ENCODE data around the gene CFAP74.
"Not testable (repeated sequence)": the region's sequence is repeated elsewhere in the genome, so short reads cannot be mapped to it uniquely, and the experiment has no call there.

CFAP74 gene

DNA sequence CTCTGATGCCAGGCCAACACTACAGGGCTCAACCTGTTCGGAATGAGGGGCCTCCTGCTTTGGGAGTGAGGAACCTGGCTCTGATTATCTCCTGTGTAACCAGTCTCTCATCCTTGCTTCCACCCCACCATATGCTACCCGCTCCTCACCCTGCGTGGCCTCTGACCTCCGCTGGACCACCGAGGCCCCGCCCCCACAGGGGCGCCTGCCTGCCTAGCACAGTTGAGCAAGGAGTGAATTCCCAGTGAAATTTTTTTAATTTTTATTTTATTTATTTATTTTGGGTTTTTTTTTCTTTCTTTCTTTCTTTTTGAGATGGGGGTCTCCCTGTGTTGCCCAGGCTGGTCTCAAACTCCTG, 110.8 kb downstream of the CFAP74 start:
- no peak for DNase-seq

DNA sequence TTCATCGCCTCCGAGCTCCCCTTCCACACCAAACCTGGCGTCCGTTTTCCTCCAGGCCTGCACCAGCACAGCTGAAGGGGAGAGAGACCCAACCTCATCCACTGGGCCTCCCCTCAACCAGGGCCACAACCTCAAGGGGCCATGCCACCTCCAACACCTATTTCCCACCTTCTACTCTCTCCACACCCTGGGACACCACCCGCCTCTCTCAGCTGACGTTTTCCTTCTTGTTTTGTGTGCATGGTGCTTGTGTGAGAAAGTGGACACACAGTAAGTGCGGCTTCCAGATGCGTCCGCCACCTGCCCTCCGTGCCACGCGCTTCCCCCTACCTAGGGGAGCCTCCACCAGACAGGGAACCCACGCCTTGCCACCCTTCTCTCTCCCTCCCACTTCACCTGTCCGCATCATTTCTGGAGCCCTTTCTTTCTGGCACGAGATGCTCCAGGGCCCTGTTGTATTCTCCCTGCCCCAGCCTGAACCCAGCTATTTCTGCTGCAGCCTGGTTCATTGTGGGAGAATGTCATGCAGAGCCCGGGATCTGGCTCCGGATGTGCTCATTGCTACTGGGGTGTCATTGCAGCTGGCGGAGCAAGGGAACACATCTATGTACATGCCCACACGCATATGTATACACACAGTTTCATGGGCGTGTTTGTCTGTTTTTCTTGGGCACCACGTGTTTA, 111.4 kb downstream of the CFAP74 start:
- DNase-seq = no peak

DNA sequence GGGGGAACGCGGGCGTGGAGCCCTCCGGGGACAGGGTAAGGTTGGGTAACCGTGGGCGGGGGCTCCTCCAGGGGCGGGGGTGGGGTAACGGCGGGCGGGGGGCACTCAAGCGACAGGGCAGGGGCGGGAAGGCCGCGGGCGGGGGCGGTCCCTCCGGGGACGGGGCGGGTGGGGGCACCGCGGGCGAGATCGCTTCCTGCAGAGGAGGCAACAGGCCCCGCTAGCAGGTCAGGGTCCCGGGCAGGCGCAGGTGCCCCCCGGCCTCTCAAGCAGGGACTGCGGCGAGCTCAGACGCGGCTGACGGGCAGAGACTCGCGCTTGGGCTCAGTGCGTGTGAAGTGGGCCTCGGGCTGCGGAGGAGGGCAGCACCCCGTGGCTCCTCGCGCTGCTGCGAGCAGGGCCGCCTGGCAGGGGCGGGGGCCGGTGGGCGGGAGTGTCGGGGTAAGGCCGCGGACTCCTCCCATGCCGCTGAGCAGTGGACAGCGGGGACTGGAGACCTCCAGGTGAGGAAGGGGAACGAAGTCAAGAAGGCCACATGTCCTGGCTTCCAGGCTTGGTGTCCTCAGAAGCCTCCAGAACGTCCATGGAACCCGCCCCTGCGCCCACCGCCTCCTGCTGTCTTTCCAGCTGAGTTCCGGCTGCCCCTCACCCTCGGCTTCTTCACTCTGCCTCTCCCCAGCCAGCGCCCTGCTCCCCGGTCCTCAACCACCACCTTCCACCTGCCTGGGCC, 112.1 kb downstream of the CFAP74 start:
- DNase-seq = no peak

DNA sequence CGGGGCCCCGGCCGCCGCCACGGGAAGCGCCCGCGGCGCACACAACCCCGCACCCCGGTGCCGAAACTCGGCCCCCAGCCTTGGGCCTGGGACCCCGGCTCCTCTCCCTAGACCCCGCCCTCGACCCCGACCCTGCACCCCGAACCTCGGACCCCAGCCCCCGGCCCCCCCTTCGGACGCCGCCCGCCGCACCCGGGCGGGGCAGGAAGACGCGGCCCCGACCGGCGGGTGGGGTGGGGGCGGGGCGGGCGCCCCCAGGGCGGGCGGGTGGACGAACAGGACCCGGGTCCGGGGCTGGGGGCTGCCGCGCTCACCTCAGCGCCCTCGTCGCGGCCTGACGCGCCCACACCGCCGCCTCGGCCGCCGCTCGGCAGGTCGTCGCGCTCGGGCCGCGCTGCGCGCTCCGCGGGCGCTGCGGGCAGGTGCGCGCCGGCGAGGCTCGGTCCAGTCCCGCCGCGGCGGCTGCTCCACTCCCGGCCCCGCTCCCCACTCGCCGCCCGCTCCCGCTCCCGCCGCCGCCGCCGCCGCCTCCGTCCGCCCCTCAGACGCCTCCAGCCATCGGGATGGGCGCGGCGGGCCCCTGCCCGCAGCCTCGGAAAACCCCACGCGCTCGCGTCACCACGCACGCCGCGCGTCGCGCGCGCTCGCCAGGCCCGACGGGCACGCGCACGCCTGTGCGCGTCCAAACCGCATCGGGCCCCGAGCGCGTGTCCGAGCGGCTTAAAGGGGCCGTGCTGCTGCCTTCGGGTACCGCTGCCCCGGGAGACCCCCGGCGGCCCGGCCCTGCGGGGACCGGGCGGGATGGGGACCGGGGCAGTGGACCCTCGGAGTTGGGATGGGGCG, 112.9 kb downstream of the CFAP74 start, which contains the start of gene GNB1:
GNB1 (minus strand) TSS at position 582 of the 843 bp plus-strand sequence. CDS start 65,634 bp downstream, outside the sequence.
- peak; percentile 30 for DNase-seq

DNA sequence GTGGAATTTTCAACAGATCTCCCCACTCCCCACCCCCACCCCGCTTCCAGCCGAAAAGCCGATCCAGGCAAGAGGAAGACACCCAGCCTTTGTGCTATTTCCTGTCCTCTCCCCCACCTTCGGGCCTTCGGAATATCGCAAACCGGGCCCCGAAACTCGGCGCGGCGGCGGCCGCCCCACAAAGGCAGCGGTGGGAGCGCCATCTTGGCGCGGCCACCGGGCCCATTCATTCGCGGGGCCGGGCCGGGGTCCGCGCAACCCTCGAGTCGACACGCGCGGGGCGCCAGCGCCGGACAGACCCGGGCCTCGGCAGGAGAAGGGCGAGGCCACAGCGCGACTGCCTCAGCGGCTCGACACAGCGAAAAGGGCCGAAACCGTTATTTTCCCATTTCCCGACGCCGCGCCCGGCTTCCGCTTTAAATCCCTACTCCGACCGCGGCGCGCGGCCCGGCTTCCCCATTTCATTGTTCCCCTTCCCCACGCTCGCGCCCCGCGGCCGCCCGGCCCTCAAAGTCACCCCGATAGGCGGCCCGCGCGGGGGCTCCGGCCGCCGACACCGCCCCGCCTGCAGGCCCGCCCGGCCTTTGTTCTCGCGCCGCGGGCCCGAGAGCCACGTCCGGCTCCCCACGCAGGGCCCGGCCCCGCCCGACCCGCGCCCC, 113.6 kb downstream of the CFAP74 start:
- DNase-seq = no peak

DNA sequence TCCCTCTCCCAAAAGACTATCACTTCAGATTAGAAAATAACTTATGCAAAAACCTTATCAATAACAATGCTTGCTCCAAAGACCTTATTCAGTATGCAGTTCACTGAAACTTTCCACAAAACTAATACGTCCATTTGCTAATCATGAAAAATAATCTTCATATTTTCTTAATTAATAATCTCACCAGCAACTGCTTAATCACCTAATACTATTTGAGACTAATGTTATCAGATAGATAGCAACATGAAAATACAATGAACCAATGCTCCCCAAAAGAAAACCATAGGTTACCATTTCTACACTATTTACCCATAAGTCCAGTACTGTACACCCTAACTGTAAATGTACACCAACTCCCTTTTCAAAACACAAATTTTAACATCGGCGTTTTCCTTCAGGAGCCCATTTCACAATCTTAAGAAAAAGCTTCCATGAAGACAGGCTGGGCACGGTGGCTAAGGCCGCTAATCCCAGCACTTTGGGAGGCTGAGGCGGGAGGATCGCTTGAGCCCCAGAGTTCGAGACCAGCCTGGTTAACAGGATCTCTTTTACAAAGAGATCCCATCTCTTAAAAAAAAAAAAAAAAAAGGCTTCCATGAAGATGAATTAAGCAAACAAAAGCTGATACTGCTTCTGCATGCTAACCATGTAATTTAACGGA, 114.4 kb downstream of the CFAP74 start:
- DNase-seq = no peak

DNA sequence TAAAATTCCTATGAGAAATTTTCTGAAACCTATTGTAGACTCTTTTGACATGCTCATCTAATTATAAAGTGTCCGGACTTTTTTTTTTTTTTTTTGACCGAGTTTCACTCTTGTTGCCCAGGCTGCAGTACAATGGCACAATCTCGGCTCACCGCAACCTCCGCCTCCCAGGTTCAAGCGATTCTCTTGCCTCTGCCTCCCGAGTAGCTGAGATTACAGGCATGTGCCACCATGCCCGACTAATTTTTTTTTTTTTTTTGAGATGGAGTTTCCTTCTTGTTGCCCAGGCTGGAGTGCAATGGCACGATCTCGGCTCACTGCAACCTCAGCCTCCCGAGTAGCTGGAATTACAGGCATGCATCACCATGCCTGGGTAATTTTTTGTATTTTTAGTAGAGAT, 119.7 kb downstream of the CFAP74 start:
- not testable (repeated sequence) for DNase-seq

DNA sequence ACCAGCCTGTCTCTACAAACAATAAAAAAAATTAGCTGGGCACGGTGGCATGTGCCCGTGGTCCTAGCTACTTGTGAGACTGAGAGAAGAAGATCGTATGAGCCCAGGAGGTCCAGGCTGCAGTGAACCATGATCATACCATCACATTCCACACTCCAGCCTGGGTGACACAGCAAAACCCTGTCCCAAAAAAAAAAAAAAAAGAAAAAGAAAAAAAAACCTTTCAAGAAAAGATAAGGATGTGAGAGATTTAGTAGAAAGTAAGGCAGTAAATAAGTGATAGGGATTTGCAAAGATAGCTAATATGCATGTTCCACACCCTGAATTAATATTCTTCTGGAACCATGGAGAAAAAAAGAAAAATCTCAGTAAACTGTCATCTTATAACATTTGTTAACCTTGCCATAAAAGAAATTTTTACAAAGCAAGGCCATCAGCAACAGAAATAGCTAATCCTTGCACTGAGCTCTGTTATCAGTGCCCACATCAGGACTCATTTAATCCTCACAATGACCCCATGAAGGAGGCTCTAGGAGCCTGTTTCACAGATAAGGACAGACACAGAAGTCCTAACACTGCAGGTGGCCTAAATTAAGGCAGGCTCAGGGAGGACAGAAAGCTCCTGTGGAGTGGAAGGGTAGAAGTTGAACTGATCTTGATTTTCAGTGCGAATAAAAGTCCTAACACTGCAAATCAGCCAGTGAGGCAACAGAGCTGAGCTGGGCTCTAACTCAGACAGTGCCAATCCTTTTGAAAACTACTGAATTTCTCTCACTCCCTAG, 120.3 kb downstream of the CFAP74 start:
- DNase-seq = no peak

DNA sequence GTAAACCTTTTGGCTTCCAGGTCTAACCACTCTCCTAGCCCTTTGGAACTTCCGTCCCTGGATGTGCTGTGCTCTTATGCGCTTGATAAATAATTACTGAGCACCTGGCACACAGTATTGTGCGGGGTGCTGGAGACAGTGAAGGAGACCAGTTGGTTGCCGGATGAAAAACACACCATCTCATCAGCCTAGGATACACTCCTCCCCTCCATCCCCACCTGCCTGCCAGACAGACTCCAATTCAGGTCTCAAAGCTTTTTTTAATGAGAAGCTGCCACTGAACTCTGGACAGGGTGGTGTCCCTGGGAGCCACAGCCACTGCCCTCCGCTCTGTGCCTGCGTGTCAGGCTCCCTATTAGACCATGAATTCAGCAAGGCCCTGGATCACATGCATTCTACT, 121.9 kb downstream of the CFAP74 start:
- DNase-seq = no peak

DNA sequence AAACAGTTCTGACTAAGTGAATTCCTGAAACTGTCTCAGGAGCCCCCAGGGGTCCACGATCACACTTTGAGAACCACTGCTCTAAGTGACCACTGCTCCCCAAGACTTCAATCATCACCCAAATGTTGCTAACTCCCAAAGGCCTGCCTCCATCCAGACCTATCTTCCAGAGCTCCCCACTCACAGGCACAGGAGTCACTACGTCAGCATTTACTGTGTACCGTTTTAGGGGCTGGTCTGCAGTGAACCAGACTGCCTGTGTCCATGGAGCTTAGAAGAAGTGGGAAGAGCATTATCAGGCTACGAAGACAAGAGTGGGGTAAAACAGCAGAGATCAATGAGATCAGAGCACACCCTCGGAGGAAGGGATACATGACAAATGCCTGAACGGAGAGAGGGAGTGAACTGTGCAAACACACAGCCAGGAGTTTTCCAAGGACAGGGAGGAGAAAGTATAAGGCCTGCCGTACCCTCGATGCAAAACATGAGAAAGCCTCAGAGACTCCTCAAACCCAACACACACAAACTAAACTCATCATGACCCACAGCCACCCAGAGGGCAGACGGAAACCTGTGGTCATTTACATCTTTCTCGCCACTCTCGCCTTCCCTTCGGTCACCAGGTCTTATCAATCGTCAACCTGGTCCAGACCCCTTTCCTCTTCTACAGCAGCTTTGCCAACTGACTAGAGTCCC, 122.8 kb downstream of the CFAP74 start:
- DNase-seq = no peak

DNA sequence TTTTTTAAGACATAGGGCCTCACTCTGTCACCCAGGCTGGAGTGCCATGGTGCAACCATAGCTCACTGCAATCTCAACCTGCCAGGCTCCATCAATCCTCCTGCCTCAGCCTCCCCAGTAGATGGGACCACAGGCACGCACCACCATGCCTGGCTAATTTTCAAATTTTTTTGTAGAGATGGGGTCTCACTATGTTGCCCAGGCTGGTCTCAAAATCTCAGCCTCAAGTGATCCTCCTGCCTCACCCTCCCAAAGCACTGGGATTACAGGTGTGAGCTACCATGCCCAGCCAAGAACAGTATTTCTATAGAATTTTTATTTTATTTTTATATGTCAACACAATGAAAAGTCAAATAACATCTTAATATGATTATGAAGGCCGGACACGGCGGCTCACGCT, 123.6 kb downstream of the CFAP74 start:
- no peak for DNase-seq

DNA sequence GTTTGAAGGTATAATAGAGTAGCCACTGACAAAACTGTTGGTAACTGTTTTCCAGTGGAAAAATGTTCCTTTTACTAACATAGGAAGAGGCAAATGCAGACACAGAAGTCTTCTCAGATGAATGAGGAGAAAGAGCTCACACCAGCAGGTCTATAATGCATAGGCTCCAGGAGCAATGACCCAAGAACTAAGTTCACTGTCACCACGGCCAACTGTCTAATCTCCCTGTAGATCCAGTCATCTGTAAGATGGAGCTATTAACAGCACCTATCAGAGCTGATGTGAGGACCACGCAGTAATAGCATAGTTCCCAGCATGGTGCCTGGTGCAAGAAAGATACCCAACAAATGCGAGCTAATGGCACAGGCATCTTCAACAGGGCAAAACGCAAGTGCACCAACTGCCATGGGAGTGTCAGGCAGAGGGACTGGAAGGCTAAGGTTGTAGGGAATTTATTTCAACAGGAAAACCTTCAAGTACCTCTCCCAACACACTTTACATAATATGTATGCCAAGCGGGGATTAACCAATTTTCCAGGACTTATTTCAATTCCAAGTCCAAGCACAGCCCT, 125.6 kb downstream of the CFAP74 start:
- no peak for DNase-seq

DNA sequence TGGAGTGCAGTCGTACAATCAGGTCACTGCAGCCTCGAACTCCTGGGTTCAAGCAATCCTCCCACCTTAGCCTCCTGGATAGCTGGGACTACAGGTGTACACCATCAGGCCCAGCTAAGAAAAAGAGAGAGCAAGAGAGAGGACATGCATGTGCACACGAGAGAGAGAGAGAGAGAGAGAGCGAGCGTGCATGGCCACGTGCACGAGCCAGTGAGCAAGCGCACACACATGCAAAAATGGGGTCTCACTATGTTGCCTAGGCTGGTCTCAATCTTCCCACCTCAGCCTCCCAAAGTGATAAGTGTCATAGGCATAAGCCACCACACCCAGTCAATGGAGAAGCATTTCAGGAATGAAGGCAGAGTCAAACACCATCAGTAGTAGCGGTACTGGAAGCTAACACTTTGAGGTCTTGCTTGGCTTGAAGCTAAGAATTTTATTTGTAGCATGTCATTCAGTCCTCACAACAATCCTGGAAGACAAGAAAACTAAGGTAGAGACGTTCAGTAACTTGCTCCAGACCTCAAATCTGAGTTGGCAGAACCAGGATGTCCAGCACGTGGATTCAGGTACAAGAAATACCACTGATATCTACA, 127.2 kb downstream of the CFAP74 start:
- no peak for DNase-seq

DNA sequence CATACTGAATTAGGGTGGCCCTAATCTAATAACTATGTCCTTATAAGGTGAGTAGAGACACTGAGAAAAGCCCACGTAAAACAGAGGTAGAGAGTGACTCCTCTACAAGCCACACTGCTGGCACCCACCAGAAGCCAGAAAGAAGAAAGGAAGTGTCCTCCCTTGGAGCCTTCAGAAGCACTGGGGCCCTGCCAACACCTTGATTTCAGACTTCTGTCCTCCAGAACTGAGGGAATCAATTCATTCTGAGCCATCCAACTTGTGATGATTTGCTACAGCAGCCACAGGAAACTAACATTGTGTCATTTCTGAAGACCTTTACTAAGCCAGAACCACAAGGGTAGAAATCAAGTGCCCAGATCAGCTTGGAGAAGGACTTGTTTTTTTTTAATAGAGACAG, 127.7 kb downstream of the CFAP74 start:
- DNase-seq = no peak

DNA sequence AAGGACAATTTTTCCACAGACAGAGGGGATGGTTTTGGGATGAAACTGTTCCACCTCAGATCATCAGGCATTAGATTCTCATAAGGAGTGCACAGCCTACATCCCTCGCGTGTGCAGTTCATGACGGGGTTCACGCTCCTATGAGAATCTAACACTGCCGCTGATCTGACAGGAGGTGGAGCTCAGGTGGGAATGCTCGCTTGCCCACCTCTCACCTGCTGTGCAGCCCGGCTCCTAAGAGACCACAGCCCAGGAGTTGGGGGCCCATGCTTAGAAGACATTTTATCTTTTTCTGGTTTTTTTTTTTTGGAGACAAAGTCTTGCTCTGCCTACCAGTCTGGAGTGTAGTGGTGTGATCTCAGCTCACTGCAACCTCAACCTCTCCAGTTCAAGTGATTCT, 128.7 kb downstream of the CFAP74 start:
- no peak for DNase-seq

DNA sequence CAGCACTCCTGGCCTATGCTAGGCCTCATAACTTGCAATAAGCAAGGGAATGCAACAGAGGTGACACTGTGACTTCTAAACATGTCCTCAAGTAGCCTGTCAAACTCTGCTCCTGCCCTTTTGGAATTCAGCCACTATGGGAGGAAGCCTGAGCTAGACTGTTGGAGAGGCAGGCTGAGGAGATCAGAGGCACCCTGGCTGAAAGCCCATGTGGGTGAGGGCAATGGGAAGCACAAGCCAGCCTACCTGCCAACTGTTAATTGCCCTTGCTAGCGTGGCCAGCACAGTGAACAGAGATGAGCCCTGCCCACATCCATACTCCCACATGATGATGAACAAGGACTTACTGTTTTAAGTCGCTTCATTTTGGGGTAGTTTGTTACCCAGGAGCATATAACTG, 130.4 kb downstream of the CFAP74 start:
- DNase-seq = no peak

DNA sequence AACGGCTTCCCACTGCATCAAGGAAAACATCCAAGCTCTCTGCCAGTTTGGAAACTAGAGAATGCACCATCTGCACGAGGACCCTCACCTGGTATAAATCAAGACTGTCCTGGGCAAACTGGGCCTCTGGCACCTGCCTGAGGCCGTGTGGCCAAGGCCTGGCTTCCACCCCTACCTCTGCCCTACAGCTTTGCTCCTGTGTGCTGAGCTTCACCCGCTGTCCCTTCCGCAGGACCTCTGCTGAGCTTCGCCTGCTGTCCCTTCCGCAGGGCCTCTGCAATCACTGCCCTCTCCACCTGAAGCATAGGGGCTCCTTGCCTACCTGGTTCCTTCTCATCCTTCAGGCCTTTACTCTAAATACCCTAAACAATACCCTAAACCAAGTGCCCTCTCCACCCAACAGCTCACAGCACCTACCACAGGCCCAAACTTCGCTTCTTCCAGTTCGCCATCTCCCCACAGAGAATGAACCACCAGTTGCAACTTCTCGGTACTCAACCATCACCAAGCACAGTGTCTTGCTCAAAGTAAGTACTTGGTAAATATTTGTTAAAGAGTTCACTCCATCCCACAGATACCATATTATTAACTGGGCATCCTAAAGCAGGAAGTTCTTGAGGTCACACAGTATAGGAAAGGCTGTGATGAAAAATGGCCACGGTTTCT, 131.1 kb downstream of the CFAP74 start:
- DNase-seq = no peak

Data from NCI-H187 treated with DMSO at 0.1 percent for 48 hours (cell line).